SK-MEL-5 (cell line): Measurements from ENCODE around the gene ACOT7. TPM values are rescaled to one million over a fixed set of nuclear protein-coding genes. Genes with fewer than 3 reads are reported as not detected.

Source experiments
- DNase-seq: peaks from one replicate; pipeline ENCODE4 v3.0.0-alpha.2; 2016; ENCODE audit warnings: low read depth, low spot score
- in situ Hi-C: cut with HindIII; loops from 2 replicates; pipeline ENCODE4 v1.10.0; 2016; ENCODE audit warnings: low sequenced_read_pairs, high pct_unique_total_duplicates, low pct_unique_long_range_greater_than_20kb
- total RNA-seq: library from RNA; depleted of rRNA; stranded (reverse); fragments of >200 nt; shearing (Covaris generic); gene quantifications from 2 replicates; pipeline ENCODE4 v1.2.3, GENCODE V29; 2014

The ACOT7 gene
- total RNA-seq, 1 experiment from 2014 or later, result 125 TPM

DNA sequence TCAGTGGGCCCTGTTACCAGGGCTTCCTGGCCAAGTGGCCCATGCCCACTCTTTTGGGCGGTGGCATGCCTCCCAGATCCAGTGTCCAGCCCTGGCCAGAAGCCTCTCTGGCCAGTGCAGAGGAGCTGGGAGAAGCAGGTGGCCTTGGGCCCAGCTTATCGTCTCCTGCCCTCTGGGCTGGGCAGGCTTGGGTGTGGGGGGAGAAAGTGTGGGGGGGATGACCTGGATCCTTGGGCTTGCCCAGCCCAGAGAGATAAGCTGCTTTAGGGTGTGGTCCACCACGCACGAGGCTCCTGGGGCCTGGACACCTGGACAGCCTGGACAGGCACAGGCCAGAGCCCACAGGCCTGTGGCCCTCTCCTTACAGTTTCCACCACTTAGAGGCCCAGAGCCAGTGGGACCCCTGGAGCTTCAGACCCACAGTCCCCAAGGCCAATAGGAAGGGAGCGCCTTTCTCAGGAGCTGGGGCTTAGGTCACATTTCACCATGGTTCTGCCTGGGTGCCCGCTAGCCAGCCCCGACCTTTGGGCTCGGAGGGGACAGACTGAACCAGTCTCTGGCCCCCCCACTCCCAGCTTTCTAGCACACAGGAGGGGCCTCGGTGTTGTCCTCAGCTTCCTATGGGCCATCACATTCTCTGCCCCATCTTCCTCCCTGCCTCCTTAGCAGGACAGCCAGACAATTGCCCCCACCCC, 32.9 kb upstream of the ACOT7 start:
- in situ Hi-C loops, result no loop called here
- no peak for DNase-seq

DNA sequence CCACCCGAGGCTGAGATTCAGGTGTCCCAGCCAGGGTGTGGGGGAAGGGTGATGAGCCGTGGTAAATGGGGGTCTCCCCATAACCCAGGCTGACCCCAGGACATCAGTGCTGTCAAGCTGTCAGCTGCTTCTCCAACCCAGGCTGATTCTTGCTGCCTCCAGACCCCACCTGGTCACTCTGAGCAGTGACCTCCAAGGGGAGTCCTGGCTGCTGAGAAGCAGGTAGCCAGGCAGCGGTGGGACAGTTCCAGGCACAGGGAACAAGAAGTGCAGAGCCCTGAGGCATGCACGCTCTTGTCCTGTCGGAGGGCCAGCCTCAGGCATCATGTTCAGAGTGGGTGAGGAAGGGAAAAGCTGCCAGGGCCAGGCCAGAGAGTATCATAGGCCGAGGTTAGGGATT, 32.1 kb upstream of the ACOT7 start:
- in situ Hi-C loops, result no loop called here
- DNase-seq, result no peak

GRCh38 chr1:6424619-6425593, 31.3 kb upstream of the ACOT7 start, which contains the start of gene ESPN:
ESPN (plus strand) TSS chr1:6424776; CDS start chr1:6424956, 180 bp downstream.
- in situ Hi-C loops, result no loop called here
- no peak for DNase-seq

- in situ Hi-C loops, result no loop called here
- DNase-seq, result no peak
These were observed 30.5 kb upstream of the ACOT7 start for GRCh38 chr1:6424000-6424565.

DNA sequence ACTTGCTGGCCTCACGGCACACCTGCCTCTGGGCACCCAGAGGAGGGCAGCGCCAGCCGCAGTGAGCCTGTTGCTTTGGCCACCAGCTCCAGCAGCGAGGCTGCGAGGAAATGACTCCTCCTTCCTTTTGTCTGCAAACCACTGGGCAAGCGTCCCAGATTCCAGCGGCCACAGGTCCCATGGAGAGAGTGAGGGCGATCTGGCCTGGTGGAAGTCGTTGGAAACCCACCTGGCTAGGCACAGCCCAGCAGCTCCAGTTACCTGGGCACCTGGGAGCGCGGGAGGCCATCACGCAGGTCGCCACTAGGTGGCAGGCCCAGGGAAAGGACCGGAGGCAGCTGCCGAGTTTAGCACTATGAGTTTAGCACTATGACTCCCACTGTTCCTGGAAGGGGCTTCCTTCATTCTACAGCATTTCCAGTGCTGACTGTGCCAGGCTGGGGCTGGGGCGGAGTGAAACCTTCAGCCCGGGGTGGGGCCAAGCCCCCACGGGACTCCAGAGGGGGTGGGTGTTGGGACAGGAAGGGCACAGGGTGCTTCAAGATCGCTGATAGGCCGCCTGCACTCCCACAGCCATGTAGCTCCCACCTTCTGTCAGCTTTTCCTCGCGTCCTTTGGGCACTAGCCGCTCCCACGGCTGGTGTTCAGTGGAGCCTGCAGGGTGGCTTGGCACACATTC, 29.9 kb upstream of the ACOT7 start:
- peak; percentile 45 for DNase-seq

DNA sequence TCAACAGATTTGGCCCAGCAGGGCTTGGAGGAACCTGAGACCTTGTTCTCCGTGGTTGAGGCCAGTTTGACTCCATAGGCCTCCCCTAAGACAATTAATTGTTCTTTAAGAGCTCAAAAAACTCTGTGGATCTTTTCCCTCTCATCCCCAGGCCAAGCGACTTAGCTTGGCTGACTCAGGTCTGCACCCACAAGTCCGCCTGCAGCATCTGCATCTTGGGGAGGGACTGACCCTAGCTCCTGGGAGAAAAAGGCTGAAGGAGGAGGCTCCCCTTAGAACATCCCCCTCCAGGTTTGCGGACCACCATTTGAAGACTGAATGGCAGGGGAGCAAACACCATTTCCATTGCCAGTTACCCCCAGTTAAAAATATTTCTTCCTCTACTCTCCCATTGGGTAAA, 27.7 kb upstream of the ACOT7 start:
- in situ Hi-C loops, result no loop called here

More for the DNA sequence above, 29.9 kb upstream of the ACOT7 start:
- in situ Hi-C loops, result no loop called here

GRCh38 chr1:6420454-6421042, 27.0 kb upstream of the ACOT7 start:
- DNase-seq, result no peak
- in situ Hi-C loops, result no loop called here

More for the DNA sequence above, 27.7 kb upstream of the ACOT7 start:
- DNase-seq, result no peak

- no peak for DNase-seq
- in situ Hi-C loops, result no loop called here
These were observed 26.4 kb upstream of the ACOT7 start, which contains the start of gene HES2 for GRCh38 chr1:6419804-6420453. HES2 (minus strand) TSS chr1:6419919; CDS start chr1:6419820, 99 bp downstream.

- DNase-seq, result no peak
- in situ Hi-C loops, result no loop called here
These were observed 25.8 kb upstream of the ACOT7 start for GRCh38 chr1:6419397-6419803.

DNA sequence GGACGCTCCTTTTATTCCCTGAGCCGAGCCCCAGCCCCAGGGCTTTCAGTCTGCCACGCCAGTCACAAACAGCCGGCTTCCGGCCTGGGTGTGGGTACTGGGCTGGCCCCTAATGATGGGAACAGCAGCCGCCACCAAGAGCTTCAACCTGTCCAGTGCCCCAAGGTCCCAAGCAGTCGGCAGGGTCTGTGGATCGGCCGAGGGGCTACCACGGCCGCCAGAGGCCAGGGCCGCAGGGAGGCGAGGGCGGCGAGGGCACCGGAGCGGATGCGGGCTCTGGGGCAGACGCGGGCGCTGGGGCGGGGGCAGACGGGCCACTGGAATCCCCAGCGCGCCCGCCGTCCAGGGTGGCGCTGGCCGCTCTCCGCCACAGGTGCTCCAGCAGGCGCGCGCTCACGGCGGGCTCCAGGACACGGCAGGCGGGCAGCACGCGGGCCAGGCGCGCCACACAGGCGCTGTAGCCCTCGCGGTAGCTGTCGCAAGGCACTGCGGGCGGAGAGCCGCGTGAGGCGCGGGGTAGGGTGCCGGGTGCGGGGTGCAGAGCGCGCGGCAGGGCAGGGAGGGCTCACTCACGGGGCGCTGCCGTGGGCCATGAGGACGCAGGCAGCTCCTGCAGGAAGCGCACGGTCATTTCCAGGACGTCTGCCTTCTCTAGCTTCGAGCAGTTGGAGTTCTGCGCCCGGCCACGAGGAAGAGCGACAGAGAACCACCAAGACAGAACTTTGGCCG, 25.3 kb upstream of the ACOT7 start:
- DNase-seq, result no peak
- in situ Hi-C loops, result no loop called here

DNA sequence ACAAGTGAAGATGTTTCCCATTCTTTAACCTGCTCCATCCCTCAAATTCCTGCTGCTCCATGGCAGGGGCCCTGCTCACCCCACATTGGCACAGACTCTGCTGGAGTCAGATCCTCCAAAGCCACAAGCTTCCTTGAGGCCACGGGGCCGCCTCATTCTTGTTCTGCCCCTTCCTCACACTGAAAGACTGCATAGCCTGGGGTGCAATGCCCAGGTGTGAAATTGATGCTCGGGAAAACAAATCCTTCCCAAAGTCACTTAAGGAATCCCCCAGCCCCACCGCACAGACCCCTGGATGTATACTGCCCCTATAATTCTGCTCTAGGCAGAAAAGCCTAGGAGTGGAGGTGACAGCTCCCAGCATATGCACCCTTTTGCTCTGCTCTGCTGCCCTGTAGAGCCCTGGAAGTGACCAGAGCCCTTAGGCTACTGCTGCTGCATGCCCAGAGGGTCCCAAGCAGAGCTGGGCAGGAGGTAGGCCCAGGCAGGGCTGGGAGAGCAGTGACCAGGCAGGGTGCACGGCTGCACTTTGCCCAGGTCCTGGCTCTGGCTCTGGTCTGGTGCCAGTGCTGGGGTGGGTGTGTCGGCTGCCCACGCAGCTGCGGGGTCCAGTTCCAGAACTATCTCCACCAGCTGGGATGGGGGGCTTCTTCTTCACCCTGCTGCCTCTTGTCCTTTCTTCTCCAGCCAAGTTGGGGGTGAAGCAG, 24.5 kb upstream of the ACOT7 start:
- in situ Hi-C loops, result no loop called here
- DNase-seq, result no peak

GRCh38 chr1:6416906-6417305, 23.3 kb upstream of the ACOT7 start:
- in situ Hi-C loops, result no loop called here
- DNase-seq, result no peak

GRCh38 chr1:6416295-6416656, 22.7 kb upstream of the ACOT7 start:
- in situ Hi-C loops, result no loop called here
- no peak for DNase-seq

GRCh38 chr1:6414881-6415626, 21.5 kb upstream of the ACOT7 start:
- in situ Hi-C loops, result no loop called here
- no peak for DNase-seq

GRCh38 chr1:6414443-6414844, 20.9 kb upstream of the ACOT7 start:
- DNase-seq, result peak; percentile 35
- in situ Hi-C loops, result no loop called here
